GM12872 (cell line): ENCODE measurements around the gene EPO.

ENCODE experiments used
- CTCF ChIP-seq: IDR thresholded peaks from 3 replicates; pipeline ENCODE4 v1.5.1; 2011; ENCODE audit warnings: low read depth, mild to moderate bottlenecking, low read length, moderate library complexity; ENCODE audit not compliant: insufficient read depth

Gene EPO

GRCh38 chr7:100745184-100745583 is 24.9 kb downstream of the EPO start:
- TF ChIP-seq CTCF: no peak

- no peak for TF ChIP-seq CTCF
These were observed 32.7 kb downstream of the EPO start for GRCh38 chr7:100752994-100753393.

GRCh38 chr7:100753750-100754149 is 33.5 kb downstream of the EPO start:
- TF ChIP-seq CTCF: no peak

- TF ChIP-seq CTCF: no peak
These were observed 39.3 kb downstream of the EPO start for GRCh38 chr7:100759357-100760171.

- TF ChIP-seq CTCF: no peak
These were observed 43.4 kb downstream of the EPO start for GRCh38 chr7:100763556-100764140.

- no peak for TF ChIP-seq CTCF
These were observed 44.6 kb downstream of the EPO start for GRCh38 chr7:100764841-100765240.

GRCh38 chr7:100765250-100765649 is 45.0 kb downstream of the EPO start:
- TF ChIP-seq CTCF: no peak
